NCI-H2171 (cell line): ENCODE results near the gene ZDHHC11B.
"Not testable (repeated sequence)": the region's sequence is repeated elsewhere in the genome, so short reads cannot be mapped to it uniquely, and the experiment has no call there.

ENCODE experiments used
- DNase-seq: peaks from one replicate; lab custom pipeline; 2025; lab: John Stamatoyannopoulos, UW

ZDHHC11B gene

DNA sequence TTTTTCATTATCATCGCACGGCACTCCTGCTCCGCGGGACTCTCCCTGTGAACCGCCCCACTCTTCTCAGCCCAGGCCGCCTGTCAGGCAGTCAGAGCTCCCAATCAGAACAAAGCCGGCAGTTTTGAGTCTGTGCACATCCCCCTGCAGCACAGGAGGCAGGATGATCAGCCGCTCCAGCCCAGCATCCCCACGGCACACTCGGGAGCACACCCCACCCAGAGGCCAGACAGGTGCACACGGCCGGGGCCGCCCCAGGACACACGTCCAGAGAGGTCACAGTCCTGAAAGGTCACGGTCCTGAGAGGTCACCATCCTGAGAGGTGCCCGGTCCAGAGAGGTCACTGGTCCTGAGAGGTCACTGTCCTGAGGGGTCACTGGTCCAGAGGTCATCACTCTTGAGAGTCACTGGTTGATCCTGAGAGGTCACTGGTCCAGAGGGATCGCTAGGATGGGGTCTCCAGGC lies 99.7 kb downstream of the ZDHHC11B start:
- no peak for DNase-seq

DNA sequence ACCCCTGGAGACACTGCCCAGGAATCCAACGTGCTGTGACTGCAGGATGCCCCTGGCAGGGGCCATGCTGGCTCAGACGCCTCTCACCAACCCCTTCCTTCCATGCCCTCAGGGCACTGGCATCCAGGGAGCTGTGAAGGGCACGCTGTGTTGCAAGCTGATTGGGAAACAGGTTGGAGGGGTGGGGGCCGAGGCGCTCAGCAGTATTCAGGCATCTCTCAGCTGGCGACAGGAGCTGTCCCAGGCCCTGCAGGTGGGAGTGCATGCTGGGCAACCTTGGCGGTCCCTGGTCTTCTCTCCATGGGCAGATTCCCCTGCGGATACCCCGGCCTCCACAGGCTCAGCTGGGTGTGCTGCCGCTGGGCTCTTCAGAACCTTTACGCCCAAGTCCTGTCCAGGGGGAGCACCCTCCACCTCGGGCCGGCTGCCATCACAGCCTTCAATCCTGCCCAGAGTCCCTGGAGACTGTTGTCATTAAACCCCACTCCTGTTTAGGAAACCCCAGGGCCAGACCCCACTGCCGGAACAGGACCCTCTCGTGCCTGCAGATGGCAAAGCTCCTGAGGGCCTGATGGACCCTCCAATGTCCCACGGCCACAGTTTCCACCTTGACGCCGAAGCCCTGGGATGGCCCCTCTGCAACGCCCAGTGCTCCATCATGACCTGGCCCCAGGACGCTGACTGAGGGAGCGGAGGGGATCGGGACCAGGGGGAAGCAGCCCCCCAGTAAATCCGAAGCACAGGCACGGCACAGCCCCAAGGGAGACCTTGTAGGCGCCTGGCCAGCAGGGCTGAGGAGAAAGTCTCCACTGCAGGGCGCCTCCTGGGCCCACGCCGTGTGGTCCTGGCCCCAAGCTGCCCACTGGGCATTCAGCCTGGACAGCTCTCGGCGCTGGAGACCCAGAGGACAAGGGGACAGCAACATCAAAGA lies 100.7 kb downstream of the ZDHHC11B start:
- no peak for DNase-seq

GRCh38 chr5:682651-683358 lies 101.7 kb downstream of the ZDHHC11B start:
- not testable (repeated sequence) for DNase-seq

GRCh38 chr5:682216-682615 lies 102.3 kb downstream of the ZDHHC11B start:
- DNase-seq: not testable (repeated sequence)

GRCh38 chr5:681317-682191 lies 103.0 kb downstream of the ZDHHC11B start:
- not testable (repeated sequence) for DNase-seq

- DNase-seq: not testable (repeated sequence)
Measured at GRCh38 chr5:680836-681235, 103.7 kb downstream of the ZDHHC11B start.

GRCh38 chr5:680118-680795 lies 104.3 kb downstream of the ZDHHC11B start:
- DNase-seq: not testable (repeated sequence)

DNA sequence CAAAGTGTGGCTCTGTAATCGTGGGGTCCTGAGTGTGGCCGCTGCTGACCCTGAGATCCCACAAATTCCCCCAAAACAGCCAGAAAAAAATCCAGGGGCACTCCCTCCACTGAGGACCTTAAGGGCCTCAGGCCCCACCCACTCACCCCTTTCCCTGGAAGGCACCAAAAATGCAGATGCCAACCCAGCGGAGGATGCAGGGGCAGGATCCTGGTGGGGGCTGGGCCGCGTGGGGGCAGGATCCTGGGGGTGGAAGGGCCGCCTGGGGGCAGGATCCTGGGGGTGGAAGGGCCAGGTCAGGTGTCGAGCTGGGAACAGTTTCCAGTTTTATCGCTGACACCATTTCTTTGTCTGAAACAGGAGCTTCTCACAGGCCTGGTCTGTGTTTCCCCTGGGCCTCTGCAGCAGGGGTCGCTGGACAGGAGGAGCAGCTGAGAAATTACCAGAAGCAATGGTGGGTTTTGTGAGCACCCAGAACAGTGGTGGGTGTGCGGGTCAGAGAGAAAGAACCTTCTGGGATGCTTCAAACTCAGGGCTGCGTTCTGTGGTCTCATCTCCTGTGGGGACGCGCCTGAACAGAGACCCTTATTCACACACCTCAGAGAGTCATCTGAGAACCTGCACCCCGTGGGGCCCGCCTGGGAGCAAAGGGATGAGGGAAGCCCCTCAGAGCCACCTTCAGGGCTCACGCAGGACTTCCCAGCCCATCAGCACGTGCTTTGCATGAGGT lies 105.2 kb downstream of the ZDHHC11B start:
- DNase-seq: not testable (repeated sequence)

DNA sequence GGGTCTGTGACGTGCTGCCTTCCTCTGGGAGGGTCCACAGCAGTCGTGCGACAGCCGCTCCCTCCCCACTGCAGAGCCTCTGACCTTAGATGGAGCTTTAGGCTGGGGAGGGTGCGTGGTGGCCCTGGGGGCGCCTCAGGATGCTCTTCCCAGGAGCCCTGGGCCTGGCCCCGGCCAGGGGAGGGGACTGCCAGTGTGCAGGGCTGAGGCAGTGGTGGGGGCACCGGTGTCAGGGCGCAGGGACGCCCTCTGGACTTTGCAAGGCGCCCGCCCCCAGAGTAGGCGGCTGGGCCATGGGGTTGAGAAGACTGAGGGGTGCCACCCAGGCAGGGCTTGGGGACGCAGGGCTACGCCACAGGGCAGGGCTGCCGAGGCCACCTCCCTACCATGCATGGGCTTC lies 106.0 kb downstream of the ZDHHC11B start:
- DNase-seq: not testable (repeated sequence)

GRCh38 chr5:677131-678101 lies 107.1 kb downstream of the ZDHHC11B start:
- DNase-seq: no peak

GRCh38 chr5:676699-677076 lies 107.8 kb downstream of the ZDHHC11B start:
- no peak for DNase-seq

DNA sequence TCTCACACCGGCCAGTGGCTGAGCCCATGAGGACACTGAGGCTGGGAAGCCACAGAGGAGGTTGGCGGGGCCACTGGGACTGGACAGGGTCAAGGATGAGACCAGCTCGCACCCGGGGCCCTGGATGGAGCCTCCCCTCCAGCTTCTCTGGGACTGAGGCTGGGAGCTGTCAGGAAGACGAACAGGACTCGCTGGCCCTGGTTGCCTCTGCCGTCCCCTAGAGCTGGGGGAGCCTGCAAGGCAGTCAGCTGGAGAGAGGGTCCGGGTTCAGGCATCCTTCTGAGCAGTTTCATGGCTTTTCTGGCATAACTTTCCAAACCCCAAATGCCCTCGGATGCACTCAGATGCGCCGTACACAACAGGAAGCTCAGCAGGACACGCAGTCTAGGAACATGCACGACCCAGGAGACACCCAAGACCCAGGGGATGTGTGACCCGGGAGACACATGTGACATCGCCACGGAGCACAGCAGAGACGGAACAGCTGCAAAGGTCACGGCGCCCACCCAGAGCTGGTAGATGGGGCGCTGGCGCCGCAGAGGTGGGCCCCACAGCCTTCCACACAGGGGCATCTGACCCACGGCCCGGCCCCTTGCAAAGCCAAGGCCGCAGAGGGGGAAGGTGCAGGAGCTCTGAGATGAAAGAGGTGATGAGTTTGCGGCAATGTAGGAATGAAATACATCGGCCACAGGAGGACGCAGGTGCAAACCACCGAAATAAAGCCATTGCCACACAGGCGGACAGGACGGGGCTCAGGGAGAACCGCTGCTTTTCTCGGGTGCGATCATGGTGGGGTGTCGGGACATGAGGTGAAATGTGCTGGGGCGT lies 108.4 kb downstream of the ZDHHC11B start:
- DNase-seq: no peak

DNA sequence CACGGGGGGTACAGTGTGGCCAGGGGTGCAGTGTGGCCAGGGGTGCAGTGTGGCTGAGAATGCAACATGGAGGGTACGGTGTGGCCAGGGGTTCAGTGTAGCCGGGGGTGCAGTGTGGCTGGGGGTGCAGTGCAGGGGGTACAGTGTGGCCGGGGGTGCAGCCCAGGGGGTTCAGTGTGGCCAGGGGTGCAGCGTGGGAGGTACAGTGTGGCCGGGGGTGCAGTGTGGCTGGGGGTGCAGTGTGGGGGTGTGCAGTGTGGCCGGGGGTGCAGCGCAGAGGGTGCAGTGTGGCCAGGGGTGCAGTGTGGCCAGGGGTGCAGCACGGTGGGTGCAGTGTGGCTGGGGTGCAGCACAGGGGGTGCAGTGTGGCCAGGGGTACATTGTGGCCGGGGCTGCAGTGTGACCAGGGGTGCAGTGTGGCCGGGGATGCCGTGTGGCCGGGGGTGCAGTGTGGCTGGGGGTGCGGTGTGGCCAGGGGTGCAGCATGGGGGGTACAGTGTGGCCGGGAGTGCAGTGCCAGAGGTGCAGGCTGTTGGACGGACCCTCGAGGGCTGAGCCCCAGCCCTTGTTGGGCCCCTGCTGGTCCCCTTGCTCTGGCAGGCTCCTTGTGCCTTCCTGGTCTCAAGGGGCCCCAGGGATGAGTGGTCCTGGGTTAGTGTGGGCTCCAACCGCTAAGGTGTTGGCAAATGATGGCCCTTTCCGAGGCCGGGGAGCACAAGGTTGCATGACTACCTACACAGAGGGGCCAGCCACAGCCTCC lies 109.2 kb downstream of the ZDHHC11B start:
- no peak for DNase-seq

DNA sequence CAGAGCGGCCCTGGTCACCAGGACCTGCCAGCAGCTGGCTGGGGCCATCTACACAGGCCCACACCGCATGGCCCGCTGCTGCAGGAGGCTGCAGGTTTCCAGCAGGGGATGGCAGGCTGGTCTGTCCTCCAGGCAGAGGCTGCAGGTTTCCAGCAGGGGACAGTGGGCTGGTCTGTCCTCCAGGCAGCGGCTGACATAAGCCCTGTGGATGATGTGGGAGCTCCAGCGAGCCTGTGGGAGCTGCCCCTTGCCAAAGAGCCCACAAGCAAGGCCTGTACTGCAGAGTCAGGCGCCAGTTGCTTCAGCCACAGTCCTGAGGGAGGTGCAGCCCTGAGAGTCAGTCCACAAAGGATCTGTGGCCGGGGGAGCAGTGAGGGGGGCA lies 109.9 kb downstream of the ZDHHC11B start:
- DNase-seq: no peak

GRCh38 chr5:673831-674629 lies 110.5 kb downstream of the ZDHHC11B start:
- DNase-seq: no peak

- no peak for DNase-seq
Measured at GRCh38 chr5:673161-673830, 111.2 kb downstream of the ZDHHC11B start.
